Breast epithelium (tissue), 3 donors: Measurements from ENCODE around the gene STIM2.

Experiments
- POLR2A ChIP-seq: fragments of 450-650 bp; IDR thresholded peaks from one replicate; pipeline ENCODE4 v1.6.1; 2016; ENCODE audit warnings: antibody characterized with exemption, mild to moderate bottlenecking, moderate library complexity
- TF ChIP-seq, protein P1 (sequence below), 3 donors: fragments of 450-650 bp; IDR thresholded peaks; one replicate each; pipeline ENCODE4 v1.5.1; 2016 to 2017; ENCODE audit warnings: antibody characterized with exemption in 3 of 3, mild to moderate bottlenecking in 3 of 3, moderate library complexity in 3 of 3

DNA sequence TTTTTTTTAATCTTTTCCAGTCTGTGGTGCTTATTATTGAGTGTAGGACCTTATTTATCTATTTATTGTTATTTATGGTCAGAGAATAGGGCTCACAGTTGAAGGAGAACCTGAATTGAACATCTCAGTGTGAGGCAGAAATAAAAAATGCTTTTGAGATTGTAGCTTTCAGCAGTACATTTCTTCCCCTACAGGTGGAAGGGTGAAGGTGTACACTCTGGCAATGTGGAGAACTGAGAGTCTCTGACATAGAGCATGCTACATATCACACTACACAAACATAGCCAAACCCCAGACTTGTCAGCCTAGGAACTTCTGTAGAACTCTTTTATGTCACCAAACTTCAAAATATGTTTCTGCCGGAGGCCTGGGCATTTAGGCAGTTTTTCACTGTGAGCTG lies 140.2 kb downstream of the STIM2 start:
- TF ChIP-seq, protein P1, sequence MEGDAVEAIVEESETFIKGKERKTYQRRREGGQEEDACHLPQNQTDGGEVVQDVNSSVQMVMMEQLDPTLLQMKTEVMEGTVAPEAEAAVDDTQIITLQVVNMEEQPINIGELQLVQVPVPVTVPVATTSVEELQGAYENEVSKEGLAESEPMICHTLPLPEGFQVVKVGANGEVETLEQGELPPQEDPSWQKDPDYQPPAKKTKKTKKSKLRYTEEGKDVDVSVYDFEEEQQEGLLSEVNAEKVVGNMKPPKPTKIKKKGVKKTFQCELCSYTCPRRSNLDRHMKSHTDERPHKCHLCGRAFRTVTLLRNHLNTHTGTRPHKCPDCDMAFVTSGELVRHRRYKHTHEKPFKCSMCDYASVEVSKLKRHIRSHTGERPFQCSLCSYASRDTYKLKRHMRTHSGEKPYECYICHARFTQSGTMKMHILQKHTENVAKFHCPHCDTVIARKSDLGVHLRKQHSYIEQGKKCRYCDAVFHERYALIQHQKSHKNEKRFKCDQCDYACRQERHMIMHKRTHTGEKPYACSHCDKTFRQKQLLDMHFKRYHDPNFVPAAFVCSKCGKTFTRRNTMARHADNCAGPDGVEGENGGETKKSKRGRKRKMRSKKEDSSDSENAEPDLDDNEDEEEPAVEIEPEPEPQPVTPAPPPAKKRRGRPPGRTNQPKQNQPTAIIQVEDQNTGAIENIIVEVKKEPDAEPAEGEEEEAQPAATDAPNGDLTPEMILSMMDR (IDR thresholded peaks at IDR 0.05): no peak
- TF ChIP-seq POLR2A: no peak
